Caki2 (cell line): Measurements from ENCODE around the gene SYNGR3. TPM values are rescaled to one million over a fixed set of nuclear protein-coding genes. Genes with fewer than 3 reads are reported as not detected.
"Not testable (repeated sequence)": the region's sequence is repeated elsewhere in the genome, so short reads cannot be mapped to it uniquely, and the experiment has no call there.

Source experiments
- DNase-seq: peaks from one replicate; pipeline ENCODE4 v3.0.0-alpha.2; 2015; ENCODE audit warnings: low read depth
- in situ Hi-C: cut with HindIII; loops from 2 replicates; pipeline ENCODE4 v1.10.0; 2016; ENCODE audit warnings: low sequenced_read_pairs, low pct_unique_long_range_greater_than_20kb, mixed read lengths
- total RNA-seq: library from RNA; depleted of rRNA; stranded (reverse); fragments of >200 nt; shearing (Covaris generic); gene quantifications from 2 replicates; pipeline ENCODE4 v1.2.3, GENCODE V29; 2014; ENCODE audit warnings: low replicate concordance

The SYNGR3 gene
- total RNA-seq, 1 experiment from 2014 or later: 44.9 TPM

DNA sequence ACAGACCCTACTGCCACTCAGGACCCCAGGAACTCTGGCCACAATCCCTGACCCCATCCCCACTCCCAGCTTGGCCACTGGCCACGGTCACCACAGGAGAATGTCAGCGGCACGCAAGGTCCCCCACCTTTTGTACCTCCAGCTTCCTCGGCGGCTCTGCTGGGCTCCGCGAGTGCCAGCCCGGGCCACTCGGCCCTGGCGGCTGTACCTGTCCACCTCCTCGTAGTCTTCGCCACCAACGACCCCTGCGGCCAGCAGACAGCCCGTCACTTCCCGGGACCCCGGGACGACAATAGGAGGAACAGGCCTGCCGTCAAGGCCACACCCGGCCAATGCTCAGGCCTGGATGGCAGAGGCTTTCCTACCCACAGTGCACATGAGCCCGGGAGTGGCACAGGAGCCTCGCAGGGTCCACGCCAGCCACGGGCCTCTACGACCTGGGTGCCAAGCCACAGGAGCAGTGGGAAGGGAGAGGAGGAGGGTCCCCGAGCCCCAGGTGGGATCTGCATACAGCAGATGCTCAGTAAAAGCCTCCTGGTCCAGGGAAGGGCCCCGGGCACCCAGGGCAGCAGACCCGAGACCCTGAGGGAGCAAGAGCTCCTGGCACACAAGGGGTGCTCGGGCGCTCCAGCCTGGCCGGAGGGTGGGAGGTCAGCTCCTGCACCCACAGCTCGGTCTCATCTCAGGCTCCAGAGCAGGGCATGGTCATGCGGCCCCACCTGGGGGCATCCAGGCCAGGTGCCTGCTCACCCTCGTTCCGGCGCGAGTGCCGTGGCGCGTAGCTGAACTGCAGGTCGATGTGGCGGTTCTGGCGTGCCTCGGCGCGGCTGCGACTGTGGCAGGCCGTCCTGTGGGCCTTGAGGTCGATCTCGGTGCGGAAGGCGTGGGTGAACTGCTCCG lies 11.9 kb downstream of the SYNGR3 start:
- in situ Hi-C loops: no loop called here

DNA sequence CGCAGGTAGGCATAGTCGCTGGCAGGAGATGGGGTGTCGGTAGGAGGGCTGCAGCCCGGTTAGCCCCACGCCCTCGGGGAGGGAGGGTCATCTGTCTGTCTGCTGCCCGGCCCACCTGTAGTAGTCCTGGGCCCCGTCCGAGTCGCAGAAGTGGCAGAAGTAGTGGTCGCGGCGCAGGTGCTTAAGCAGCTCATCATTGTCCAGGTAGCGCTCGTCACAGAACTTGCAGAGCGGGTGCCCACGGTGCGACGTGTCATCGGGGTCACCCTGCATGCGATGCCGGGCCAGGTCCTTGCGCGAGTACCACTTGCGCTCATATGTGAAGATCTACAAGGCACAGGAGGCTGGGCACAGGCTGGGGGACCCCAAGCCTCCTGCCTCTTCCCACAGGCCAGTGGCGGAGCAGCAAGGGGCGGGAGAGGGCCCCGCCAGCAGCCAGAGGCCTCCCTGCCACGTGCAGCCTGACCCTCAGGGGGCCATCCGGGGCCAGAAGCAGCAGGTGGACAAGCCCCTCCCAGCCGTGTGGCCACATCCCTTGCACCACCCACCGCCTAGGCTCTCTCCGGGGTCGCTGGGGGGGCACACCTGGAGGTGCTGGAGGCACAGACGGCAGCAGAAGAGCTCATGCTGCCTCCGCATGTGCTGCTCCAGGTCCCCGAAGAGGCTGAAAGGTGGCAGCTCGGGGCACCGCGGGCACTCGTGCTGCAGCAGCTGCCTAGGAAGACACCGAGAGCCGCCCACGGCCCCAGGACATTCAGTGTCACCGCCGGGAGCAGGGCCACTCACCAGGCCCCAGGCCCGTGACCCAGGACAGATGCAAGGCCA lies 12.8 kb downstream of the SYNGR3 start:
- in situ Hi-C loops: no loop called here
- DNase-seq: no peak

More for the DNA sequence above, 11.9 kb downstream of the SYNGR3 start:
- DNase-seq: no peak

- in situ Hi-C loops: no loop called here
- DNase-seq: no peak
These were observed 13.6 kb downstream of the SYNGR3 start for GRCh38 chr16:2003231-2003826.

DNA sequence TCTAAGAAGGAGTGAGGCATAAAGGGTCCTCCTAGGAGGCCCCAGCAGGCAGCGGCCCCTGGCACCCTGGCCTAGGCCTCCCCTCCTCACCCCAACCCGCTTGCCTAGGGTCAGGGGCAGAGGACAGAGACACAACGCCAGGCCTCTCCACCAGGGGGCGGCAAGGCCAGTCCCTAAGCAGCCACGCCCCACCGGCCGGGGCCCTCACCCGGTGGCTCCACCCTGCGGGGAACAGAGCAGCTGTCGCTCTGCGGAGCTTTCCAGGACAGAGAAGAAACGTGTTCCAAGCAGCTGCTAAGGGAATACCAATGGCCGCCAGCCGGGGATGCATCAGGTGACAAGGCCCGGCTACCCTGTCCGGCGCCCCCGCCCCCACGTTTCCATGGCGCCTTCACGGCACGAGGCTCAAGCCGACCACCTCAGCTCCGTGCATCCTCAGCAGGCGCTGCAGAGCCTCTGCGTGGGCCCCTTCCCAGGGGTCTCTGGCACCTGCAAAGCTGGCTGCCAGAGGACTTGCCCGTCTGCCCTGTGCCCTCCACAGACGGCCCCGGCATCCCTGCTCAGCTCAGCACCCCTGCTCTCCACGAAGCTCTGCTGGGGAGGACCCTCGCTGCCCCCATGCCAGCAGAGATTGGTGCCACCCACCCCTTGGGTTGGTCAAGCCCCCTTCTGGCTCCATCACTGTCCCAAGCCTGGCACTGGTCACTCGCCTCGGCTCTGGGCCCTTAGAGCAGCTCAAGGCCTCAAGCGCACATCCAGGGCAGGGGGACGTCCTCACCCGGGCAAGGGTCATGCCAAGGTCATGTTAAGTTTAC lies 14.3 kb downstream of the SYNGR3 start:
- DNase-seq: peak; percentile 90
- in situ Hi-C loops: no loop called here

- in situ Hi-C loops: no loop called here
These were observed 15.2 kb downstream of the SYNGR3 start for GRCh38 chr16:2004795-2005517.

DNA sequence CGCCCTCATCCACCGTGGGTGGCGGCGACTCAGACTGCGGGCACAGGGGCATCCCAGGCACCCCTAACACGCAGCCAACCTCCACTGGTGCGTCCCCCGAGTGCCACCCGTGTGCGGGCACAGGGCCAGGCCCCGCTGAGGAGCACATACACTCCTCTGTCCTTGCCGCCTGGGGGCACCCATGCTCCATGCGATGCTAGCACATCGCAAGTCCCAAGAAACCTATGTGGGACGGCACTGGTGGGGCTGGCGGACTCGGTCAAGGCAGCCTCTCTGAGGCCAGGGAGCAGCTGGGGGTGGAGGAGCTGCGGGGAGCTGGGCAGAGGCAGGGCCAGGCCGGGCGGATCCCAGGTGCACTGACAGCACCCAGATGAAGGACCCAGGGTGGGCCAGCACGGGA lies 15.9 kb downstream of the SYNGR3 start:
- DNase-seq: no peak

More at GRCh38 chr16:2004795-2005517, 15.2 kb downstream of the SYNGR3 start:
- DNase-seq: no peak

DNA sequence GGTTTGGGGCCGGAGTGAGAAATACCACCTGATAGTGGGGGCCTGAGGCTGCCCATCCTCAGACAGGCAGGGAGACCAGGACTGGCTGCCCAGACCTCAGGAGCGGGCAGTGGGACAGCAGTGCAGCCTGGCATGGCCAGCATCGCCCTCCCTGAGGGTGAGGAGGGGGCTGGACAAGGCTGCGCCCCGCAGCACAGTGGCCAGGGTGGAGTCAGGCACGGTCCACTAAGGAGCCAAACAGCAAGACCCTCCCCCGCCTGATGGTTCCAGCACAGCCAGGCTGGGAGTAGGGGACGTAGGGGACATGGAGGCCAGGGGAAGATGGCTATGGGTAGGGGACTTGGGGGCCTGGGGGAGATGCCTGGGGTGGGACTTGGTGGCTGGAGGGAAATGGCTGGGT lies 16.5 kb downstream of the SYNGR3 start:
- in situ Hi-C loops: no loop called here
- no peak for DNase-seq

More for the DNA sequence above, 15.9 kb downstream of the SYNGR3 start:
- in situ Hi-C loops: no loop called here

GRCh38 chr16:2007081-2007836 lies 17.5 kb downstream of the SYNGR3 start:
- no peak for DNase-seq
- in situ Hi-C loops: no loop called here

GRCh38 chr16:2008009-2008526 lies 18.3 kb downstream of the SYNGR3 start:
- DNase-seq: no peak
- in situ Hi-C loops: no loop called here

- in situ Hi-C loops: no loop called here
- no peak for DNase-seq
These were observed 18.9 kb downstream of the SYNGR3 start for GRCh38 chr16:2008631-2009163.

GRCh38 chr16:2009164-2009711 lies 19.5 kb downstream of the SYNGR3 start:
- in situ Hi-C loops: no loop called here
- DNase-seq: no peak

- DNase-seq: peak; percentile 84
- in situ Hi-C loops: no loop called here
These were observed 20.2 kb downstream of the SYNGR3 start, which contains the start of gene ZNF598 for GRCh38 chr16:2009791-2010510. ZNF598 (minus strand) TSS chr16:2009821.

- DNase-seq, in situ Hi-C loops: not testable (repeated sequence)
These were observed 22.0 kb downstream of the SYNGR3 start for GRCh38 chr16:2011726-2012125.

DNA sequence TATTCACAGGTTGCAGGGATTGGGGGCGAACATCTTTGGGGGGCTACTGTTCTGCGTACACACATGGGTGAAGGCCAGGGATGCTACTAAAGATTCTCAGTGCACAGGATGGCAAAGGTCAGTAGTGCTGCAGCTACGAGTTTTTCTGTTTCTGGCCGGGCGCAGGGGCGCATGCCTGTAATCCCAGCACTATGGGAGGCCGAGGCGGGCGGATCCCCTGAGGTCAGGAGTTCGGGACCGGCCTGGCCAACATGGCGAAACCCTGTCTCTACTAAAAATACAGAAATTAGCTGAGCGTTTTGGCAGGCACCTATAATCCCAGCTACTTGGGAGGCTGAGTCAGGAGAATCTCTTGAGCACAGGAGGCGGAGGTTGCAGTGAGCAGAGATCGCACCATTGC lies 23.8 kb downstream of the SYNGR3 start:
- DNase-seq: no peak
- in situ Hi-C loops: no loop called here

DNA sequence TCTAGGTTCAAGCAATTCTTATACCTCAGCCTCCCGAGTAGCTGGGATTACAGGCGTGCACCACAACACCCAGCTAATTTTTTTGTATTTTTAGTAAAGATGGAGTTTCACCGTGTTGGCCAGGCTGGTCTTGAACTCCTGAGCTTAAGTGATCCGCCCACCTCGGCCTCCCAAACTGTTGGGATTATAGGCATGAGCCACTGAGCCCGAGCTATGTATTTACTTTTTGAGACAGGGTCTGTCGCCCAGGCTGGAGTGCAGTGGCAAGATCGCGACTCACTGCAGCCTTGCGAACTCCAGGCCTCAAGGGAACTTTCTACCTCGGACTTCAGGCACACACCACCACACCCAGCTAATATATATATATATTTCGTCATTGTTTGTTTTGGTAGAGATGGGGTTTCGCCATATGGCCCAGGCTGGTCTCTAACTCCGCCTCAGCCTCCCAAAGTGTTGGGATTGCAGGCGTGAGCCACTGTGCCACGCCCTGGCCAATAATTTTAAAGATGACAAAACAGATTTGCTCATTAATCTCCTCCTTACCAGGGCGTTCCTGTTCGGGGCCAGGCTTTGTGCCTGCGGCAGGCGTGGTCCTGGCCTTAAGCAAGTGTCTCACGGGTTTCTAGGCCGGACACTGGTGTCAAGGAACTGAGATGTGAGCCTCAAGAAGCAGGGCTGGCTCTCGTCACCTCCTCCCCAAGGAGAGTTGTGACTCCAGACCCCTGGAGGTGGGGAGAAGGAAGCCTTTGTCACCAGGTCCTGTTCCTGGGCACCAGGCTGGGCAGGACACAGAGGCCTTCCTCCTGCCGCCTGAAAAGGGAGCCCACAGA lies 25.6 kb downstream of the SYNGR3 start:
- in situ Hi-C loops: no loop called here
- peak; percentile 90 for DNase-seq
